Stimulated activated CD4-positive, alpha-beta T cell treated with anti-CD3 and anti-CD28 coated beads, Interleukin-4, amount 100 ng/mL, for 48 hours (primary cell): ENCODE results near the gene KRT13.

ENCODE experiments used
- DNase-seq, 2 donors: peaks; one replicate each; pipeline ENCODE4 v3.0.0-alpha.2; 2020; ENCODE audit warnings: low read depth in 2 of 2

KRT13 gene

GRCh38 chr17:41537614-41537954 lies 32.2 kb upstream of the KRT13 start:
- DNase-seq: no peak

- no peak for DNase-seq
Observed at GRCh38 chr17:41536741-41537613, 31.6 kb upstream of the KRT13 start.

GRCh38 chr17:41535764-41536481 lies 30.5 kb upstream of the KRT13 start:
- DNase-seq: no peak

- no peak for DNase-seq
Observed at GRCh38 chr17:41534899-41535546, 29.6 kb upstream of the KRT13 start.

GRCh38 chr17:41533613-41534012 lies 28.2 kb upstream of the KRT13 start:
- DNase-seq: no peak

- no peak for DNase-seq
Observed at GRCh38 chr17:41532947-41533570, 27.6 kb upstream of the KRT13 start.

GRCh38 chr17:41531993-41532392 lies 26.6 kb upstream of the KRT13 start:
- DNase-seq: no peak

- no peak for DNase-seq
Observed at GRCh38 chr17:41530062-41531048, 24.9 kb upstream of the KRT13 start.

GRCh38 chr17:41529491-41529915 lies 24.1 kb upstream of the KRT13 start:
- no peak for DNase-seq

- no peak for DNase-seq
Observed at GRCh38 chr17:41528959-41529353, 23.5 kb upstream of the KRT13 start.

GRCh38 chr17:41527063-41528023 lies 21.9 kb upstream of the KRT13 start:
- no peak for DNase-seq

- DNase-seq: no peak
Observed at GRCh38 chr17:41524261-41524660, 18.8 kb upstream of the KRT13 start.

- no peak for DNase-seq
Observed at GRCh38 chr17:41523787-41524186, 18.4 kb upstream of the KRT13 start.

- DNase-seq: no peak
Observed at GRCh38 chr17:41523225-41523593, 17.8 kb upstream of the KRT13 start.

- no peak for DNase-seq
Observed at GRCh38 chr17:41522301-41523224, 17.2 kb upstream of the KRT13 start.

- no peak for DNase-seq
Observed at GRCh38 chr17:41521574-41522261, 16.3 kb upstream of the KRT13 start.

- no peak for DNase-seq
Observed at GRCh38 chr17:41520821-41521521, 15.6 kb upstream of the KRT13 start.
